ENCODE data around the gene TUT4. TPM values are rescaled to one million over a fixed set of nuclear protein-coding genes. Genes with fewer than 3 reads are reported as not detected.

The TUT4 gene
- total and polyA plus RNA-seq, 2 donors from 2014 or later = 19.7 to 47.8 TPM

GRCh38 chr1:52454127-52454526, 98.8 kb downstream of the TUT4 start:
- Histone ChIP-seq H3K27me3 (ENCODE audit: control insufficient read depth, insufficient read depth, low read length) (no peaks in the 10 kb centered on the region), H3K4me3 (ENCODE audit: low read length in 3 of 3) (no peak overlapping the region), H3K36me3 (ENCODE audit: control insufficient read depth in 2 of 3, insufficient read depth in 3 of 3, low read length in 3 of 3) (no peaks in the 10 kb centered on the region), H3K4me1 (ENCODE audit: control insufficient read depth in 2 of 3, insufficient read depth in 2 of 3, low read depth in 1 of 3, low read length in 3 of 3) (no peaks in the 10 kb centered on the region), H3K9me3 (ENCODE audit: control insufficient read depth in 2 of 3, insufficient read depth in 1 of 3, low read length in 3 of 3) (no peaks in the 10 kb centered on the region), H3K9ac (ENCODE audit: low read length in 3 of 3) (no peak overlapping the region), H3K27ac (ENCODE audit: low read depth in 2 of 2, low read length in 2 of 2) (no peak overlapping the region)
- intact Hi-C loops (cut with DNase I) = no loop called here
- TF ChIP-seq, protein P1, sequence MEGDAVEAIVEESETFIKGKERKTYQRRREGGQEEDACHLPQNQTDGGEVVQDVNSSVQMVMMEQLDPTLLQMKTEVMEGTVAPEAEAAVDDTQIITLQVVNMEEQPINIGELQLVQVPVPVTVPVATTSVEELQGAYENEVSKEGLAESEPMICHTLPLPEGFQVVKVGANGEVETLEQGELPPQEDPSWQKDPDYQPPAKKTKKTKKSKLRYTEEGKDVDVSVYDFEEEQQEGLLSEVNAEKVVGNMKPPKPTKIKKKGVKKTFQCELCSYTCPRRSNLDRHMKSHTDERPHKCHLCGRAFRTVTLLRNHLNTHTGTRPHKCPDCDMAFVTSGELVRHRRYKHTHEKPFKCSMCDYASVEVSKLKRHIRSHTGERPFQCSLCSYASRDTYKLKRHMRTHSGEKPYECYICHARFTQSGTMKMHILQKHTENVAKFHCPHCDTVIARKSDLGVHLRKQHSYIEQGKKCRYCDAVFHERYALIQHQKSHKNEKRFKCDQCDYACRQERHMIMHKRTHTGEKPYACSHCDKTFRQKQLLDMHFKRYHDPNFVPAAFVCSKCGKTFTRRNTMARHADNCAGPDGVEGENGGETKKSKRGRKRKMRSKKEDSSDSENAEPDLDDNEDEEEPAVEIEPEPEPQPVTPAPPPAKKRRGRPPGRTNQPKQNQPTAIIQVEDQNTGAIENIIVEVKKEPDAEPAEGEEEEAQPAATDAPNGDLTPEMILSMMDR (IDR thresholded peaks at IDR 0.05; ENCODE audit: borderline replicate concordance, extremely low read depth, insufficient read depth) = no peak
- no peak for DNase-seq
- no peak for FAIRE-seq

GRCh38 chr1:52444463-52444862, 108.4 kb downstream of the TUT4 start:
- TF ChIP-seq, protein P1 (IDR thresholded peaks at IDR 0.05; ENCODE audit: borderline replicate concordance, extremely low read depth, insufficient read depth) = no peak
- Histone ChIP-seq H3K27me3 (ENCODE audit: control insufficient read depth, insufficient read depth, low read length) (no peaks in the 10 kb centered on the region), H3K36me3 (ENCODE audit: control insufficient read depth in 2 of 3, insufficient read depth in 3 of 3, low read length in 3 of 3) (peaks cover 4 to 11% (median 4%) of the 10 kb centered on the region in 3 donors), H3K27ac (ENCODE audit: low read depth in 2 of 2, low read length in 2 of 2) (no peak overlapping the region), H3K4me1 (ENCODE audit: control insufficient read depth in 2 of 3, insufficient read depth in 2 of 3, low read depth in 1 of 3, low read length in 3 of 3) (no peaks in the 10 kb centered on the region), H3K9ac (ENCODE audit: low read length in 3 of 3) (no peak overlapping the region), H3K4me3 (ENCODE audit: low read length in 3 of 3) (no peak overlapping the region), H3K9me3 (ENCODE audit: control insufficient read depth in 2 of 3, insufficient read depth in 1 of 3, low read length in 3 of 3) (no peaks in the 10 kb centered on the region)
- intact Hi-C loops (cut with DNase I) = no loop called here
- FAIRE-seq (no peak), DNase-seq (no peak)

DNA sequence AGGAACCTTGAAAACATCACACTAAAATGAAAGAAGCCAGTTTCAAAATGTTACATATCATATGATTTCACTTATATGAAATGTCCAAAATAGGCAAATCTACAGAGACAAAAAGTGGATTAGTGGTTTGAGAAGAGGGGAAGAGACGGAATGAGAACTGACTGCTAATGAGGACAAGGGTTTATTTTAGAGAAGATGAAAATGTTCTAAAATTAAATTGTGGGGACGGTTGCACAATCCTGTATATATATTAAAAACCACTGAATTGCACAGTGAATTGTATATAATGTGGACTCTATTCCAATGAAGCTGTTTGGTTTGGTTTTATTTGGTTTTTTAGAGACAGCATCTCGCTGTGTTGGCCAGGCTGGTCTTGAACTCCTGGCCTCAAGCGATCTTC, 112.9 kb downstream of the TUT4 start:
- Histone ChIP-seq H3K4me1 (ENCODE audit: control insufficient read depth in 2 of 3, insufficient read depth in 2 of 3, low read depth in 1 of 3, low read length in 3 of 3) (no peaks in the 10 kb centered on the region), H3K27me3 (ENCODE audit: control insufficient read depth, insufficient read depth, low read length) (no peaks in the 10 kb centered on the region), H3K27ac (ENCODE audit: low read depth in 2 of 2, low read length in 2 of 2) (no peak overlapping the region), H3K9me3 (ENCODE audit: control insufficient read depth in 2 of 3, insufficient read depth in 1 of 3, low read length in 3 of 3) (no peaks in the 10 kb centered on the region), H3K9ac (ENCODE audit: low read length in 3 of 3) (no peak overlapping the region), H3K4me3 (ENCODE audit: low read length in 3 of 3) (no peak overlapping the region), H3K36me3 (ENCODE audit: control insufficient read depth in 2 of 3, insufficient read depth in 3 of 3, low read length in 3 of 3) (peaks cover 3 to 15% (median 7%) of the 10 kb centered on the region in 3 donors)
- intact Hi-C loops (cut with DNase I) = no loop called here
- FAIRE-seq = no peak
- no peak for DNase-seq
- TF ChIP-seq, protein P1 (IDR thresholded peaks at IDR 0.05; ENCODE audit: borderline replicate concordance, extremely low read depth, insufficient read depth) = no peak

GRCh38 chr1:52436817-52437216, 116.1 kb downstream of the TUT4 start:
- Histone ChIP-seq H3K4me1 (ENCODE audit: control insufficient read depth in 2 of 3, insufficient read depth in 2 of 3, low read depth in 1 of 3, low read length in 3 of 3) (no peaks in the 10 kb centered on the region), H3K4me3 (ENCODE audit: low read length in 3 of 3) (no peak overlapping the region), H3K27ac (ENCODE audit: low read depth in 2 of 2, low read length in 2 of 2) (no peak overlapping the region), H3K27me3 (ENCODE audit: control insufficient read depth, insufficient read depth, low read length) (no peaks in the 10 kb centered on the region), H3K9me3 (ENCODE audit: control insufficient read depth in 2 of 3, insufficient read depth in 1 of 3, low read length in 3 of 3) (no peaks in the 10 kb centered on the region), H3K36me3 (ENCODE audit: control insufficient read depth in 2 of 3, insufficient read depth in 3 of 3, low read length in 3 of 3) (peaks cover 3 to 20% (median 3%) of the 10 kb centered on the region in 3 donors), H3K9ac (ENCODE audit: low read length in 3 of 3) (no peak overlapping the region)
- FAIRE-seq (no peak), DNase-seq (no peak)
- TF ChIP-seq, protein P1 (IDR thresholded peaks at IDR 0.05; ENCODE audit: borderline replicate concordance, extremely low read depth, insufficient read depth) = no peak
- intact Hi-C loops (cut with DNase I) = no loop called here

All from kidney (tissue), 14 donors.